CD1c-positive myeloid dendritic cell (primary cell): ENCODE measurements around the gene SH3BP1.
A peak's percentile ranks its signal among the peaks of the same experiment; 100 is the strongest.

Experiments
- DNase-seq: peaks from one replicate; pipeline ENCODE4 v3.0.0-alpha.2; 2016; ENCODE audit errors: extremely low spot score

SH3BP1 gene

GRCh38 chr22:37616201-37617083 lies 23.0 kb upstream of the SH3BP1 start:
- no peak for DNase-seq

- no peak for DNase-seq
Observed at GRCh38 chr22:37617431-37617830, 22.0 kb upstream of the SH3BP1 start.

GRCh38 chr22:37618072-37618656 lies 21.3 kb upstream of the SH3BP1 start:
- no peak for DNase-seq

- no peak for DNase-seq
Observed at GRCh38 chr22:37618674-37619073, 20.8 kb upstream of the SH3BP1 start.

GRCh38 chr22:37619991-37620390 lies 19.5 kb upstream of the SH3BP1 start:
- DNase-seq, result no peak

- no peak for DNase-seq
Observed at GRCh38 chr22:37621352-37621860, 18.1 kb upstream of the SH3BP1 start.

GRCh38 chr22:37623075-37624016 lies 16.1 kb upstream of the SH3BP1 start:
- peak; percentile 78 for DNase-seq

GRCh38 chr22:37624017-37624365 lies 15.5 kb upstream of the SH3BP1 start:
- DNase-seq, result no peak

GRCh38 chr22:37624876-37625275 lies 14.6 kb upstream of the SH3BP1 start:
- DNase-seq, result no peak

GRCh38 chr22:37625737-37626136 lies 13.7 kb upstream of the SH3BP1 start:
- no peak for DNase-seq

- no peak for DNase-seq
Observed at GRCh38 chr22:37626144-37626543, 13.3 kb upstream of the SH3BP1 start.

- DNase-seq, result no peak
Observed at GRCh38 chr22:37626556-37627075, 12.9 kb upstream of the SH3BP1 start.

- no peak for DNase-seq
Observed at GRCh38 chr22:37627121-37627520, 12.3 kb upstream of the SH3BP1 start.

- peak; percentile 53 for DNase-seq
Observed at GRCh38 chr22:37627545-37627944, 11.9 kb upstream of the SH3BP1 start.

GRCh38 chr22:37628830-37629229 lies 10.6 kb upstream of the SH3BP1 start:
- no peak for DNase-seq

- DNase-seq, result no peak
Observed at GRCh38 chr22:37629928-37630327, 9.5 kb upstream of the SH3BP1 start.

GRCh38 chr22:37630839-37631435 lies 8.5 kb upstream of the SH3BP1 start:
- DNase-seq, result no peak

GRCh38 chr22:37631448-37632173 lies 7.9 kb upstream of the SH3BP1 start:
- no peak for DNase-seq

GRCh38 chr22:37632174-37633088 lies 7.0 kb upstream of the SH3BP1 start:
- no peak for DNase-seq
